IMR-90 (cell line): Measurements from ENCODE around the gene CA7. TPM values are rescaled to one million over a fixed set of nuclear protein-coding genes. Genes with fewer than 3 reads are reported as not detected.

Source experiments
- ATAC-seq: fragments of 200-7000 bp; cut with Tn5 transposase; 2 replicates; pipeline ENCODE4 v1.9.1; 2020; ENCODE audit warnings: low read depth, mild to moderate bottlenecking, moderate library complexity
- BruUV-seq: library from RNA; stranded (reverse); fragments of 400-500 nt; replicated peaks from 2 replicates; lab custom pipeline; 2021; lab: Mats Ljungman, UMichigan
- CTCF ChIA-PET: fragments of 300-600 bp; formaldehyde crosslinking; extraction: SDS; loops from one replicate; lab custom pipeline; 2021; ENCODE audit warnings: antibody characterized with exemption; lab: Yijun Ruan, JAX
- POLR2A ChIA-PET: fragments of 300-600 bp; sonication (Branson Sonifier 250); formaldehyde crosslinking; loops from one replicate; lab custom pipeline; 2022; ENCODE audit warnings: antibody characterized with exemption; ENCODE audit not compliant: unreplicated experiment; lab: Charles Lee
- DNase-seq: peaks from one replicate; pipeline ENCODE4 v3.0.0; 2013
- H2AFZ ChIP-seq: replicated peaks from 2 replicates; pipeline ENCODE3; 2013; ENCODE audit warnings: low read length, mild to moderate bottlenecking; ENCODE audit not compliant: poor library complexity
- H2AK5ac ChIP-seq: 2 replicates; pipeline ENCODE4 v1.6.1; 2013; ENCODE audit warnings: low read depth, low read length, inconsistent platforms
- H2AK9ac ChIP-seq: replicated peaks from 2 replicates; pipeline ENCODE3; 2013; ENCODE audit warnings: mild to moderate bottlenecking, low read depth, low read length, moderate library complexity; ENCODE audit not compliant: poor library complexity
- H2BK120ac ChIP-seq: 2 replicates; pipeline ENCODE4 v1.6.1; 2013; ENCODE audit warnings: low read depth, low read length, inconsistent platforms
- H2BK15ac ChIP-seq: 3 replicates; pipeline ENCODE4 v1.6.1; 2013; ENCODE audit warnings: low read depth, low read length, inconsistent platforms
- H2BK20ac ChIP-seq: 2 replicates; pipeline ENCODE4 v1.6.1; 2013; ENCODE audit warnings: low read depth, mild to moderate bottlenecking, inconsistent platforms, low read length, moderate library complexity
- H2BK5ac ChIP-seq: 2 replicates; pipeline ENCODE4 v1.6.1; 2013; ENCODE audit warnings: mild to moderate bottlenecking, low read depth, low read length, inconsistent platforms; ENCODE audit not compliant: poor library complexity, severe bottlenecking
- H3K14ac ChIP-seq: replicated peaks from 2 replicates; pipeline ENCODE4 v1.6.1; 2013; ENCODE audit warnings: low read depth, low read length, inconsistent platforms
- H3K18ac ChIP-seq: 2 replicates; pipeline ENCODE4 v1.6.1; 2013; ENCODE audit warnings: low read depth, low read length, control low read depth
- H3K23ac ChIP-seq: 2 replicates; pipeline ENCODE4 v1.6.1; 2013; ENCODE audit warnings: low read depth, low read length, inconsistent platforms
- H3K27ac ChIP-seq: 2 replicates; pipeline ENCODE4 v1.5.1; 2013; ENCODE audit warnings: mild to moderate bottlenecking, control low read depth, low read length; ENCODE audit not compliant: insufficient read depth
- H3K27me3 ChIP-seq: 2 replicates; pipeline ENCODE4 v1.6.1; 2013; ENCODE audit warnings: low read length; ENCODE audit not compliant: control insufficient read depth, insufficient read depth
- H3K36me3 ChIP-seq: 2 replicates; pipeline ENCODE4 v1.6.1; 2013; ENCODE audit warnings: low read length, mixed read lengths; ENCODE audit not compliant: control insufficient read depth, insufficient read depth
- H3K4ac ChIP-seq: 2 replicates; pipeline ENCODE4 v1.6.1; 2013; ENCODE audit warnings: low read depth, low read length, inconsistent platforms
- H3K4me1 ChIP-seq: 2 replicates; pipeline ENCODE4 v1.6.1; 2013; ENCODE audit warnings: low read length, mixed read lengths; ENCODE audit not compliant: control insufficient read depth, insufficient read depth
- H3K4me2 ChIP-seq: 2 replicates; pipeline ENCODE4 v1.6.1; 2013; ENCODE audit warnings: low read depth, mild to moderate bottlenecking, control low read depth, low read length, moderate library complexity
- H3K4me3 ChIP-seq: 2 replicates; pipeline ENCODE4 v1.5.1; 2013; ENCODE audit warnings: low read depth, mild to moderate bottlenecking, control low read depth, low read length, moderate library complexity; ENCODE audit not compliant: insufficient read depth
- H3K56ac ChIP-seq: 2 replicates; pipeline ENCODE4 v1.6.1; 2013; ENCODE audit warnings: low read length, inconsistent platforms; ENCODE audit not compliant: insufficient read depth; ENCODE audit errors: extremely low read depth
- H3K79me1 ChIP-seq, 2 experiments: 2 replicates each; pipeline ENCODE4 v1.6.1; 2013; ENCODE audit warnings: low read length in 2 of 2, inconsistent platforms in 1 of 2, low read depth in 1 of 2
- H3K9ac ChIP-seq: 2 replicates; pipeline ENCODE4 v1.6.1; 2013; ENCODE audit warnings: low read depth, low read length, control low read depth
- H3K9me1 ChIP-seq: 2 replicates; pipeline ENCODE4 v1.6.1; 2013; ENCODE audit warnings: low read length, inconsistent platforms; ENCODE audit not compliant: insufficient read depth
- H3K9me3 ChIP-seq: 2 replicates; pipeline ENCODE4 v1.6.1; 2013; ENCODE audit warnings: low read length; ENCODE audit not compliant: control insufficient read depth, insufficient read depth
- H4K20me1 ChIP-seq: 2 replicates; pipeline ENCODE4 v1.6.1; 2013; ENCODE audit warnings: low read length, inconsistent platforms; ENCODE audit not compliant: insufficient read depth
- H4K5ac ChIP-seq: 2 replicates; pipeline ENCODE4 v1.6.1; 2013; ENCODE audit warnings: mild to moderate bottlenecking, low read depth, low read length, control low read depth
- H4K8ac ChIP-seq, 2 experiments: 2 replicates each; pipeline ENCODE4 v1.6.1; 2013; ENCODE audit warnings: low read depth in 2 of 2, low read length in 2 of 2, control low read depth in 1 of 2, inconsistent platforms in 1 of 2
- H4K91ac ChIP-seq: 2 replicates; pipeline ENCODE4 v1.6.1; 2013; ENCODE audit warnings: low read depth, low read length, inconsistent platforms; ENCODE audit not compliant: insufficient read depth
- CEBPB ChIP-seq: IDR thresholded peaks from 2 replicates; pipeline ENCODE4 v1.6.1; 2012; ENCODE audit warnings: low read depth, low read length, improper control_type of control experiment
- ELK1 ChIP-seq: fragments of 150-350 bp; IDR thresholded peaks from 2 replicates; pipeline ENCODE4 v1.6.1; 2016; ENCODE audit warnings: low read depth, mild to moderate bottlenecking, low read length, moderate library complexity, borderline replicate concordance
- MAZ ChIP-seq: IDR thresholded peaks from 2 replicates; pipeline ENCODE4 v1.6.1; 2012; ENCODE audit warnings: low read depth, mild to moderate bottlenecking, low read length, improper control_type of control experiment, moderate library complexity, borderline replicate concordance
- MXI1 ChIP-seq: IDR thresholded peaks from 2 replicates; pipeline ENCODE4 v1.6.1; 2012; ENCODE audit warnings: low read depth, mild to moderate bottlenecking, low read length, moderate library complexity, borderline replicate concordance
- POLR2A ChIP-seq: IDR thresholded peaks from 2 replicates; pipeline ENCODE4 v1.6.1; 2012; ENCODE audit warnings: mild to moderate bottlenecking, low read depth, low read length
- RAD21 ChIP-seq: IDR thresholded peaks from 2 replicates; pipeline ENCODE4 v1.6.1; 2012; ENCODE audit warnings: low read length, improper control_type of control experiment
- RFX5 ChIP-seq: IDR thresholded peaks from 2 replicates; pipeline ENCODE4 v1.8.0; 2012; ENCODE audit warnings: low read depth, mild to moderate bottlenecking, low read length, moderate library complexity
- SMC3 ChIP-seq: fragments of 150-350 bp; IDR thresholded peaks from 2 replicates; pipeline ENCODE4 v1.6.1; 2016; ENCODE audit warnings: low read depth, mild to moderate bottlenecking, antibody characterized with exemption, low read length, moderate library complexity
- USF2 ChIP-seq: fragments of 150-350 bp; IDR thresholded peaks from 2 replicates; pipeline ENCODE4 v1.6.1; 2017; ENCODE audit warnings: mild to moderate bottlenecking, antibody characterized with exemption, low read length, low read depth
- WGBS, 2 experiments: methylation state at CpG; one replicate each; pipeline versions ENCODE4 v1.1.5 to v1.1.7; 2013; ENCODE audit warnings: missing lambda C conversion rate in 2 of 2; ENCODE audit not compliant: insufficient read length in 1 of 2; ENCODE audit errors: extremely low coverage in 2 of 2; 5-methylcytosine and 5-hydroxymethylcytosine counted together
- dilution Hi-C: fragments of 300-500 bp; cut with HindIII; formaldehyde crosslinking; loops from one replicate; pipeline ENCODE4 v1.14.3; 2018; ENCODE audit warnings: low sequenced_read_pairs; ENCODE audit not compliant: unreplicated experiment
- in situ Hi-C: fragments of 300-500 bp; cut with MboI; formaldehyde crosslinking; loops from 3 replicates; pipeline ENCODE4 v1.14.3; 2019; ENCODE audit warnings: low sequenced_read_pairs, inconsistent platforms, mixed read lengths
- intact Hi-C: fragments of 100-400 bp; cut with micrococcal nuclease; formaldehyde crosslinking; loops from 2 replicates; pipeline ENCODE4 v1.10.0; 2022
- polyA plus RNA-seq, 3 experiments: library from polyadenylated mRNA; depleted of rRNA; stranded (reverse); fragments of >200 nt; gene quantifications; 2 replicates each; pipeline ENCODE4 v1.2.3, GENCODE V29; 2012; ENCODE audit warnings: low replicate concordance in 1 of 3
- total RNA-seq: library from RNA; depleted of rRNA; stranded (reverse); fragments of >200 nt; gene quantifications from 2 replicates; pipeline ENCODE4 v1.2.3, GENCODE V29; 2012

CA7 gene
- total and polyA plus RNA-seq, 2 of the 4 experiments (the other 2 are of a cell fraction): not detected

DNA sequence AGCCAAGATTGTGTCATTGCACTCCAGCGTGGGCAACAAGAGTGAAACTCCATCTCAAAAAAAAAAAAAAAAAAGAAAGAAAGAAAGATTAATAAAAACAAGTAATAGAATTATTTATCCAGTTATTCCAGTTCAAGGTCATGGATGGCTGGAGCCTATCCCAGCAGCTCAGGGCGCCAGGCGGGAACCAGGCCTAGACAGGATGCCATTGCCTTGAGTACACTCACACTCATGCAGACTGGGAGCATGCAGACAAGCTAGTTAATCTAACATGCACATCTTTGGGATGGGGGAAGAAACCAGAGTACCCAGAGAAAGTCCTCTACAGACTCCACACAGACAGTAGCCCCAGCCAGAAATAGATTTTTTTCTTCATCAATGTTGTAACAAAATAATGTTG, 54.0 kb downstream of the CA7 start:
- H4K20me1 ChIP-seq: no peaks in the 10 kb centered on the region
- no peak overlapping the region for H3K27ac ChIP-seq
- ChIA-PET POLR2A (no interaction called here), CTCF (interaction anchor here (1.2 kb wide), 1 partner anchor 31 kb away, joined by 6 read pairs; no protein-coding TSS in a partner anchor)
- WGBS, 2 experiments: no CpG with 5 or more reads among the region's 3 CpGs
- H2AK9ac ChIP-seq: no peak overlapping the region
- H3K27me3 ChIP-seq: no peaks in the 10 kb centered on the region
- H4K5ac ChIP-seq: no peak overlapping the region
- no peak overlapping the region for H3K23ac ChIP-seq
- peaks cover 28% of the 10 kb centered on the region for H3K4me1 ChIP-seq
- 0 out of 2 replicates have a peak overlapping the region, but pooled peaks have one; percentile 0 for H2AK5ac ChIP-seq
- DNase-seq (peak; percentile 77), ATAC-seq (peak; percentile 31)
- H2BK20ac ChIP-seq: no peak overlapping the region
- H3K9ac ChIP-seq: no peak overlapping the region
- dilution Hi-C loops: no loop called here
- H3K9me3 ChIP-seq: no peaks in the 10 kb centered on the region
- no peak overlapping the region for H2BK15ac ChIP-seq
- no TSS peak for BruUV-seq
- H3K9me1 ChIP-seq: peaks cover 27% of the 10 kb centered on the region
- H2BK5ac ChIP-seq: peak overlapping the region; percentile 27
- TF ChIP-seq SMC3: no peak
- no peak for TF ChIP-seq RAD21
- no peak for TF ChIP-seq RFX5
- no peak for TF ChIP-seq MAZ
- no peak for TF ChIP-seq USF2
- no peak for TF ChIP-seq POLR2A
- TF ChIP-seq ELK1: no peak
- TF ChIP-seq MXI1: no peak
- no peak for TF ChIP-seq CEBPB
- 0 out of 2 replicates have a peak overlapping the region, but pooled peaks have one; percentile 12 for H3K14ac ChIP-seq
- H3K79me1 ChIP-seq: no peaks in the 10 kb centered on the region; a peak in 2 of 4 replicates
- no peak overlapping the region for H3K4me3 ChIP-seq
- H4K91ac ChIP-seq: no peak overlapping the region
- no peak overlapping the region for H2BK120ac ChIP-seq
- peak overlapping the region; percentile 18; the same call in 1 of the 2 replicates for H3K18ac ChIP-seq
- H2AFZ ChIP-seq: no peak overlapping the region
- no peaks in the 10 kb centered on the region; the same call in 1 of the 2 replicates for H3K36me3 ChIP-seq
- in situ Hi-C loops: loop anchor here (5.0 kb wide), 1 partner anchor 34 kb away; the partner anchor contains the start of gene CIAO2B
- H3K56ac ChIP-seq: no peak overlapping the region
- H4K8ac ChIP-seq: no peak overlapping the region
- H3K4me2 ChIP-seq: no peak overlapping the region
- peak overlapping the region; percentile 23; the same call in 1 of the 2 replicates for H3K4ac ChIP-seq
- intact Hi-C loops: loop anchor here (10.0 kb wide), 1 partner anchor 257 kb away; the partner anchor contains the start of genes B3GNT9, FBXL8 and TRADD
